HG03045 (cell line): ENCODE data around the gene ARHGAP40.

Experiments
- ATAC-seq: cut with Tn5 transposase; IDR thresholded peaks from one replicate; pipeline ENCODE4 v1.9.1; 2021; ENCODE audit warnings: mild to moderate bottlenecking, moderate library complexity; ENCODE audit not compliant: unreplicated experiment

Gene ARHGAP40

GRCh38 chr20:38616457-38616856 lies 14.8 kb downstream of the ARHGAP40 start:
- no peak for ATAC-seq

GRCh38 chr20:38617011-38617829 lies 15.6 kb downstream of the ARHGAP40 start:
- no peak for ATAC-seq

- ATAC-seq = no peak
These were observed 16.2 kb downstream of the ARHGAP40 start for GRCh38 chr20:38617830-38618196.

- no peak for ATAC-seq
These were observed 18.8 kb downstream of the ARHGAP40 start for GRCh38 chr20:38620441-38620840.

GRCh38 chr20:38623061-38623460 lies 21.5 kb downstream of the ARHGAP40 start:
- ATAC-seq = no peak

GRCh38 chr20:38624084-38624483 lies 22.5 kb downstream of the ARHGAP40 start:
- no peak for ATAC-seq

- ATAC-seq = no peak
These were observed 24.3 kb downstream of the ARHGAP40 start for GRCh38 chr20:38625896-38626295.

- no peak for ATAC-seq
These were observed 25.5 kb downstream of the ARHGAP40 start for GRCh38 chr20:38626921-38627659.

- ATAC-seq = no peak
These were observed 27.2 kb downstream of the ARHGAP40 start for GRCh38 chr20:38628580-38629470.

- no peak for ATAC-seq
These were observed 28.4 kb downstream of the ARHGAP40 start for GRCh38 chr20:38629979-38630378.

GRCh38 chr20:38630727-38631126 lies 29.1 kb downstream of the ARHGAP40 start:
- ATAC-seq = no peak

GRCh38 chr20:38631155-38632022 lies 29.8 kb downstream of the ARHGAP40 start:
- no peak for ATAC-seq

GRCh38 chr20:38633577-38634093 lies 32.0 kb downstream of the ARHGAP40 start:
- peak; percentile 59 for ATAC-seq

- ATAC-seq = no peak
These were observed 34.2 kb downstream of the ARHGAP40 start for GRCh38 chr20:38635721-38636288.

- no peak for ATAC-seq
These were observed 38.9 kb downstream of the ARHGAP40 start for GRCh38 chr20:38640521-38640920.

- no peak for ATAC-seq
These were observed 40.9 kb downstream of the ARHGAP40 start for GRCh38 chr20:38642498-38642897.

- ATAC-seq = no peak
These were observed 43.1 kb downstream of the ARHGAP40 start for GRCh38 chr20:38644588-38645260.

- ATAC-seq = no peak
These were observed 43.7 kb downstream of the ARHGAP40 start for GRCh38 chr20:38645351-38645750.
